H9 (cell line): ENCODE measurements around the gene PKMYT1. TPM values are rescaled to one million over a fixed set of nuclear protein-coding genes. Genes with fewer than 3 reads are reported as not detected.

Experiments used
- DNase-seq: peaks from one replicate; pipeline ENCODE4 v3.0.0-alpha.2; 2017
- H2AFZ ChIP-seq: one replicate; pipeline ENCODE4 v1.6.1; 2013; ENCODE audit warnings: mild to moderate bottlenecking, low read length, control low read depth, moderate library complexity
- H2AK5ac ChIP-seq: 2 replicates; pipeline ENCODE4 v1.6.1; 2013; ENCODE audit warnings: low read length, control low read depth, mixed read lengths; ENCODE audit not compliant: insufficient read length
- H2BK120ac ChIP-seq: one replicate; pipeline ENCODE4 v1.6.1; 2013; ENCODE audit warnings: low read depth, mild to moderate bottlenecking, low read length, control low read depth, inconsistent platforms; ENCODE audit not compliant: poor library complexity, severe bottlenecking
- H2BK12ac ChIP-seq: 2 replicates; pipeline ENCODE4 v1.6.1; 2013; ENCODE audit warnings: low read length, control low read depth, mixed read lengths, low read depth; ENCODE audit not compliant: insufficient read length
- H2BK15ac ChIP-seq: 2 replicates; pipeline ENCODE4 v1.6.1; 2013; ENCODE audit warnings: low read depth, low read length, control low read depth
- H2BK20ac ChIP-seq: one replicate; pipeline ENCODE4 v1.6.1; 2013; ENCODE audit warnings: low read depth, mild to moderate bottlenecking, low read length, control low read depth, inconsistent platforms; ENCODE audit not compliant: poor library complexity, severe bottlenecking
- H2BK5ac ChIP-seq: 2 replicates; pipeline ENCODE4 v1.6.1; 2013; ENCODE audit warnings: low read length, control low read depth, mixed read lengths; ENCODE audit not compliant: insufficient read length
- H3K14ac ChIP-seq: 2 replicates; pipeline ENCODE4 v1.6.1; 2013; ENCODE audit warnings: low read length, control low read depth; ENCODE audit not compliant: insufficient read depth
- H3K18ac ChIP-seq: 2 replicates; pipeline ENCODE4 v1.6.1; 2013; ENCODE audit warnings: low read depth, mild to moderate bottlenecking, mixed read lengths, low read length, control low read depth; ENCODE audit not compliant: insufficient read length
- H3K23ac ChIP-seq: 2 replicates; pipeline ENCODE4 v1.6.1; 2013; ENCODE audit warnings: low read length, control low read depth, mixed read lengths, low read depth; ENCODE audit not compliant: insufficient read length
- H3K23me2 ChIP-seq: 2 replicates; pipeline ENCODE4 v1.6.1; 2013; ENCODE audit warnings: low read depth, mild to moderate bottlenecking, mixed read lengths, low read length, control low read depth; ENCODE audit not compliant: insufficient read length, poor library complexity, severe bottlenecking
- H3K27ac ChIP-seq: 2 replicates; pipeline ENCODE4 v1.5.1; 2013; ENCODE audit warnings: low read length, control low read depth, mixed read lengths, low read depth; ENCODE audit not compliant: insufficient read length
- H3K27me3 ChIP-seq: 2 replicates; pipeline ENCODE4 v1.6.1; 2013; ENCODE audit warnings: low read length, control low read depth, inconsistent platforms; ENCODE audit not compliant: insufficient read depth
- H3K4ac ChIP-seq: 2 replicates; pipeline ENCODE4 v1.6.1; 2013; ENCODE audit warnings: low read depth, mild to moderate bottlenecking, control low read depth, inconsistent platforms, low read length, moderate library complexity
- H3K4me1 ChIP-seq: 2 replicates; pipeline ENCODE4 v1.6.1; 2013; ENCODE audit warnings: low read length, control low read depth, inconsistent platforms; ENCODE audit not compliant: insufficient read depth
- H3K4me2 ChIP-seq: 2 replicates; pipeline ENCODE4 v1.6.1; 2013; ENCODE audit warnings: low read length, control low read depth, mixed read lengths; ENCODE audit not compliant: insufficient read length, insufficient read depth
- H3K56ac ChIP-seq: 2 replicates; pipeline ENCODE4 v1.6.1; 2013; ENCODE audit warnings: low read depth, mild to moderate bottlenecking, mixed read lengths, low read length, control low read depth; ENCODE audit not compliant: insufficient read length
- H3K79me1 ChIP-seq: 2 replicates; pipeline ENCODE4 v1.6.1; 2013; ENCODE audit warnings: low read depth, mild to moderate bottlenecking, moderate library complexity, low read length, control low read depth, inconsistent platforms; ENCODE audit not compliant: insufficient read depth, poor library complexity, severe bottlenecking
- H3K79me2 ChIP-seq: 2 replicates; pipeline ENCODE4 v1.6.1; 2013; ENCODE audit warnings: low read length, control low read depth, inconsistent platforms; ENCODE audit not compliant: insufficient read depth
- H3K9ac ChIP-seq: 2 replicates; pipeline ENCODE4 v1.6.1; 2013; ENCODE audit warnings: low read length, control low read depth, mixed read lengths; ENCODE audit not compliant: insufficient read length; ENCODE audit errors: extremely low read depth
- H3K9me3 ChIP-seq: one replicate; pipeline ENCODE4 v1.6.1; 2013; ENCODE audit warnings: low read depth, low read length, inconsistent platforms; ENCODE audit not compliant: control insufficient read depth
- H3T11ph ChIP-seq: one replicate; pipeline ENCODE4 v1.6.1; 2013; ENCODE audit warnings: mild to moderate bottlenecking, low read length, control low read depth, inconsistent platforms
- H4K20me1 ChIP-seq: one replicate; pipeline ENCODE4 v1.6.1; 2013; ENCODE audit not compliant: control insufficient read depth, insufficient read length, insufficient read depth
- H4K5ac ChIP-seq: 2 replicates; pipeline ENCODE4 v1.6.1; 2013; ENCODE audit warnings: low read depth, mild to moderate bottlenecking, mixed read lengths, low read length, control low read depth; ENCODE audit not compliant: insufficient read length
- H4K8ac ChIP-seq: replicated peaks from 2 replicates; pipeline ENCODE4 v1.6.1; 2013; ENCODE audit warnings: low read length, control low read depth, mixed read lengths, low read depth; ENCODE audit not compliant: insufficient read length
- H4K91ac ChIP-seq: 2 replicates; pipeline ENCODE4 v1.6.1; 2013; ENCODE audit warnings: low read depth, mild to moderate bottlenecking, moderate library complexity, mixed read lengths, low read length, control low read depth; ENCODE audit not compliant: insufficient read length
- H3K27ac Mint-ChIP-seq, 3 experiments: 2 replicates in 2 of 3; 3 replicates in 1 of 3; pipeline ENCODE4 v1.8.0; 2020 to 2021; ENCODE audit warnings: mixed read lengths in 3 of 3, mild to moderate bottlenecking in 1 of 3, moderate library complexity in 1 of 3
- H3K27me3 Mint-ChIP-seq: 2 replicates; pipeline ENCODE4 v1.8.0; 2021; ENCODE audit warnings: low read depth, mild to moderate bottlenecking, moderate library complexity, mixed read lengths
- H3K36me3 Mint-ChIP-seq, 3 experiments: 2 replicates in 2 of 3; 3 replicates in 1 of 3; pipeline ENCODE4 v1.8.0; 2020 to 2021; ENCODE audit warnings: low read depth in 3 of 3, mixed read lengths in 3 of 3; ENCODE audit not compliant: insufficient read depth in 1 of 3
- H3K4me1 Mint-ChIP-seq, 2 experiments: 2 replicates each; pipeline ENCODE4 v1.8.0; 2020; ENCODE audit warnings: mixed read lengths in 2 of 2
- H3K4me3 Mint-ChIP-seq, 2 experiments: 2 replicates in 1 of 2; 3 replicates in 1 of 2; pipeline ENCODE4 v1.8.0; 2020 to 2021; ENCODE audit warnings: mild to moderate bottlenecking in 2 of 2, mixed read lengths in 2 of 2, moderate library complexity in 1 of 2
- H3K9me3 Mint-ChIP-seq, 2 experiments: 2 replicates in 1 of 2; 3 replicates in 1 of 2; pipeline ENCODE4 v1.8.0; 2020; ENCODE audit warnings: mild to moderate bottlenecking in 2 of 2, mixed read lengths in 2 of 2, moderate library complexity in 1 of 2
- WGBS: extraction: QIAGEN DNeasy Blood & Tissue Kit; methylation state at CpG from one replicate; pipeline ENCODE4 v1.1.7; 2013; ENCODE audit warnings: missing lambda C conversion rate, low lambda C conversion rate, mixed read lengths; ENCODE audit not compliant: insufficient read length; ENCODE audit errors: extremely low coverage; 5-methylcytosine and 5-hydroxymethylcytosine counted together
- total RNA-seq: library from RNA; stranded (reverse); gene quantifications from 2 replicates; pipeline ENCODE4 v1.2.1, GENCODE V29; 2021
- TF ChIP-seq, protein P1 (sequence below): fragments of 200-600 bp; sonication (generic); conservative IDR thresholded peaks from 3 replicates; pipeline ENCODE4 v1.8.0; 2021; ENCODE audit warnings: antibody characterized with exemption, mild to moderate bottlenecking

The PKMYT1 gene
- total RNA-seq, 1 experiment from 2014 or later = 114 TPM

GRCh38 chr16:2963074-2963722 is 17.0 kb downstream of the PKMYT1 start:
- Histone ChIP-seq H4K8ac (no peak overlapping the region), H2BK20ac (no peak overlapping the region), H4K5ac (no peak overlapping the region), H3K14ac (no peak overlapping the region), H2AFZ (no peak overlapping the region), H4K91ac (no peak overlapping the region), H2BK12ac (no peak overlapping the region), H3K9me3 (no peaks in the 10 kb centered on the region), H3K4ac (no peak overlapping the region), H3K27ac (no peak overlapping the region), H3K23ac (no peak overlapping the region), H3K4me1 (no peaks in the 10 kb centered on the region; the same call in 1 of the 2 replicates), H3K27me3 (no peaks in the 10 kb centered on the region), H2BK15ac (no peak overlapping the region), H3K79me2 (no peaks in the 10 kb centered on the region), H3K56ac (no peak overlapping the region), H3T11ph (no peak overlapping the region), H3K23me2 (peaks cover 13% of the 10 kb centered on the region), H3K9ac (no peak overlapping the region), H3K79me1 (no peaks in the 10 kb centered on the region), H4K20me1 (no peaks in the 10 kb centered on the region), H2BK5ac (no peak overlapping the region), H2BK120ac (no peak overlapping the region), H2AK5ac (no peak overlapping the region), H3K4me2 (peak overlapping the region; percentile 36), H3K18ac (no peak overlapping the region)
- Mint-ChIP-seq H3K9me3 (no peaks in the 10 kb centered on the region; a peak in 1 of 5 replicates), H3K27me3 (peaks cover 24% of the 10 kb centered on the region), H3K4me1 (peaks cover 6 to 10% of the 10 kb centered on the region in 2 experiments), H3K27ac (no peak overlapping the region), H3K36me3 (peaks cover 0 to 4% (median 0%) of the 10 kb centered on the region in 3 experiments; a peak in 2 of 7 replicates), H3K4me3 (peak overlapping the region; percentile 84 to 94)
- TF ChIP-seq, protein P1, sequence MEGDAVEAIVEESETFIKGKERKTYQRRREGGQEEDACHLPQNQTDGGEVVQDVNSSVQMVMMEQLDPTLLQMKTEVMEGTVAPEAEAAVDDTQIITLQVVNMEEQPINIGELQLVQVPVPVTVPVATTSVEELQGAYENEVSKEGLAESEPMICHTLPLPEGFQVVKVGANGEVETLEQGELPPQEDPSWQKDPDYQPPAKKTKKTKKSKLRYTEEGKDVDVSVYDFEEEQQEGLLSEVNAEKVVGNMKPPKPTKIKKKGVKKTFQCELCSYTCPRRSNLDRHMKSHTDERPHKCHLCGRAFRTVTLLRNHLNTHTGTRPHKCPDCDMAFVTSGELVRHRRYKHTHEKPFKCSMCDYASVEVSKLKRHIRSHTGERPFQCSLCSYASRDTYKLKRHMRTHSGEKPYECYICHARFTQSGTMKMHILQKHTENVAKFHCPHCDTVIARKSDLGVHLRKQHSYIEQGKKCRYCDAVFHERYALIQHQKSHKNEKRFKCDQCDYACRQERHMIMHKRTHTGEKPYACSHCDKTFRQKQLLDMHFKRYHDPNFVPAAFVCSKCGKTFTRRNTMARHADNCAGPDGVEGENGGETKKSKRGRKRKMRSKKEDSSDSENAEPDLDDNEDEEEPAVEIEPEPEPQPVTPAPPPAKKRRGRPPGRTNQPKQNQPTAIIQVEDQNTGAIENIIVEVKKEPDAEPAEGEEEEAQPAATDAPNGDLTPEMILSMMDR = no peak
- WGBS = no CpG with 5 or more reads among the region's 40 CpGs
- no peak for DNase-seq
